Transverse colon (tissue), 4 donors: Measurements from ENCODE around the gene SRRM3.

Experiments used
- EP300 ChIP-seq: sonication (generic); formaldehyde crosslinking; IDR thresholded peaks from one replicate; pipeline ENCODE4 v1.6.1; 2017; ENCODE audit warnings: antibody characterized with exemption, low read depth
- POLR2A ChIP-seq: fragments of 450-650 bp; IDR thresholded peaks from one replicate; pipeline ENCODE4 v1.6.1; 2016; ENCODE audit warnings: antibody characterized with exemption, mild to moderate bottlenecking, moderate library complexity
- POLR2AphosphoS5 ChIP-seq, 3 donors: sonication (generic); formaldehyde crosslinking; IDR thresholded peaks; one replicate each; pipeline ENCODE4 v1.6.1; 2016; ENCODE audit warnings: antibody characterized with exemption in 3 of 3
- TF ChIP-seq, protein P1 (sequence below), 5 experiments: fragments of 200-600 bp in 3 of 5; fragments of 450-650 bp in 2 of 5; sonication (generic) in 3 of 5; IDR thresholded peaks; 1 replicate in 2 of 5; 2 replicates in 3 of 5; pipeline ENCODE4 v1.5.1; 2016 to 2017; ENCODE audit warnings: antibody characterized with exemption in 5 of 5, inconsistent platforms in 3 of 5, mild to moderate bottlenecking in 2 of 5, moderate library complexity in 1 of 5

DNA sequence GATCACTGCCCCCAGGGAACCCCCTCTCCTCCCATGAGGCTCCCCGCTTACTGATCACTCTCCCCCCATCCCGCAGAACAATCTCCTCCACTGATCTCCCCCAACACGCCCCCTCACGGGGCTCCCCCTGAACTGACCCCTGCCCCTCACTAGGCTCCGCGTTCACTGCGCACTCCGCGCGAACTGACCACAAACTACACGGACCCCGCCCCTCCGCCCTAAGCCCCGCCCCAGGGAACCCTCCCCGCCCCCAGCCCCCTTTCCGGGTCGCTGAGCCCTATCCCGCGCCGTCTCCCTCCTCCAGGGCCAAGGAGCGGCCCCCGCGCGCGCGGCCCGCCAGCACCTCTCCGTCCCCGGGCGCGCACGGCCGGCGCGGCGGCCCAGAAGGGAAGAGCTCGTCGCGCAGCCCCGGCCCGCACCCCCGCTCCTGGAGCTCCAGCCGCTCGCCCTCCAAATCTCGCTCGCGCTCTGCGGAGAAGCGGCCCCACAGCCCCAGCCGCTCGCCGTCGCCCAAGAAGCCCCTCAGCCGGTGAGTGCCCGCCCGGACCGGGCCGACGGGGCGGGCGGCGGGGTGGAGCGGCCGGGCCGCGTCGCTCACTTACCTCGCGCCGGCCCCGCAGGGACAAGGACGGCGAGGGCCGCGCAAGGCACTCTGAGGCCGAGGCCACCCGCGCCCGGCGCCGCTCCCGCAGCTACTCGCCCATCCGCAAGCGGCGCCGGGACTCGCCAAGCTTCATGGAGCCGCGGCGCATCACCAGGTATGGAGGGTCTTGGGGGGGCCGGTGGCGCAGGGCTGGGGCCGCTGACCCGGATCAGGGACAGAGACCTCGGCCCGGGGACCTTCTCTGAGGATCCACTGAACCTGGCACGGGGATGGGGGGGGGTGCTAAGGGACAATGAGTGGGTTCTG, 80.9 kb downstream of the SRRM3 start:
- TF ChIP-seq, protein P1, sequence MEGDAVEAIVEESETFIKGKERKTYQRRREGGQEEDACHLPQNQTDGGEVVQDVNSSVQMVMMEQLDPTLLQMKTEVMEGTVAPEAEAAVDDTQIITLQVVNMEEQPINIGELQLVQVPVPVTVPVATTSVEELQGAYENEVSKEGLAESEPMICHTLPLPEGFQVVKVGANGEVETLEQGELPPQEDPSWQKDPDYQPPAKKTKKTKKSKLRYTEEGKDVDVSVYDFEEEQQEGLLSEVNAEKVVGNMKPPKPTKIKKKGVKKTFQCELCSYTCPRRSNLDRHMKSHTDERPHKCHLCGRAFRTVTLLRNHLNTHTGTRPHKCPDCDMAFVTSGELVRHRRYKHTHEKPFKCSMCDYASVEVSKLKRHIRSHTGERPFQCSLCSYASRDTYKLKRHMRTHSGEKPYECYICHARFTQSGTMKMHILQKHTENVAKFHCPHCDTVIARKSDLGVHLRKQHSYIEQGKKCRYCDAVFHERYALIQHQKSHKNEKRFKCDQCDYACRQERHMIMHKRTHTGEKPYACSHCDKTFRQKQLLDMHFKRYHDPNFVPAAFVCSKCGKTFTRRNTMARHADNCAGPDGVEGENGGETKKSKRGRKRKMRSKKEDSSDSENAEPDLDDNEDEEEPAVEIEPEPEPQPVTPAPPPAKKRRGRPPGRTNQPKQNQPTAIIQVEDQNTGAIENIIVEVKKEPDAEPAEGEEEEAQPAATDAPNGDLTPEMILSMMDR (IDR thresholded peaks at IDR 0.05), result no peak
- TF ChIP-seq POLR2A (no peak), POLR2AphosphoS5 (IDR thresholded peaks at IDR 0.05) (no peak), EP300 (no peak)
